Ovary (tissue), 9 donors: ENCODE results near the gene FBXL17. TPM values are rescaled to one million over a fixed set of nuclear protein-coding genes. Genes with fewer than 3 reads are reported as not detected.

ENCODE experiments used
- DNase-seq, 5 donors: peaks; one replicate each; pipeline ENCODE4 v3.0.0-alpha.2; 2019 to 2020
- H3K27ac ChIP-seq, 2 donors: fragments of 200-600 bp; one replicate each; pipeline versions ENCODE4 v1.5.1 to v1.8.0; 2019 to 2022
- H3K27me3 ChIP-seq: fragments of 200-600 bp; one replicate; pipeline ENCODE4 v1.8.0; 2022
- H3K36me3 ChIP-seq: fragments of 200-600 bp; sonication (generic); one replicate; pipeline ENCODE4 v1.5.1; 2019
- H3K4me1 ChIP-seq: one replicate; pipeline ENCODE4 v1.8.1; 2013; ENCODE audit warnings: mild to moderate bottlenecking, moderate library complexity; ENCODE audit not compliant: insufficient read depth
- H3K4me3 ChIP-seq: fragments of 200-600 bp; sonication (generic); one replicate; pipeline ENCODE4 v1.5.1; 2017
- H3K9me3 ChIP-seq, 2 donors: fragments of 200-600 bp in 1 of 2; sonication (generic) in 1 of 2; one replicate each; pipeline versions ENCODE4 v1.5.1 to v1.8.1; 2013 to 2019; ENCODE audit warnings: mild to moderate bottlenecking in 1 of 2, moderate library complexity in 1 of 2
- CTCF ChIP-seq, 3 donors: fragments of 450-650 bp in 2 of 3; fragments of 200-600 bp in 1 of 3; IDR thresholded peaks; one replicate each; pipeline versions ENCODE4 v1.5.1 to v1.8.0; 2016 to 2022; ENCODE audit warnings: antibody characterized with exemption in 3 of 3, mild to moderate bottlenecking in 1 of 3
- EP300 ChIP-seq: sonication (generic); formaldehyde crosslinking; IDR thresholded peaks from one replicate; pipeline ENCODE4 v1.6.1; 2017; ENCODE audit warnings: antibody characterized with exemption
- POLR2A ChIP-seq: fragments of 450-650 bp; IDR thresholded peaks from one replicate; pipeline ENCODE4 v1.6.1; 2017; ENCODE audit warnings: antibody characterized with exemption, mild to moderate bottlenecking, moderate library complexity
- WGBS, 3 donors: extraction: QIAGEN DNeasy Blood & Tissue Kit in 1 of 3; methylation state at CpG; one replicate each; pipeline versions ENCODE4 v1.1.5 to v1.1.7; 2013 to 2017; 5-methylcytosine and 5-hydroxymethylcytosine counted together
- intact Hi-C, 4 donors: fragments of 100-400 bp; cut with DNase I; formaldehyde crosslinking; loops; one replicate each; pipeline versions ENCODE4 v1.11.0 to v1.15.1; 2022 to 2023
- polyA plus RNA-seq, 2 donors: library from polyadenylated mRNA; stranded (reverse); fragments of 200-250 nt in 1 of 2; fragments of 350-450 nt in 1 of 2; fragmentation: Illumina TruSeq in 1 of 2; extraction: RNeasy Lipid Tissue Mini Kit (QIAGEN cat#74804) in 1 of 2; gene quantifications; one replicate each; pipeline ENCODE4 v1.2.3, GENCODE V29; 2013 to 2014
- total RNA-seq, 7 donors: library from RNA; depleted of rRNA in 2 of 7; stranded (reverse); fragments of >200 nt in 2 of 7; fragmentation: NEBNext Ultra II Directional in 3 of 7; extraction: Animal tissue kit (Norgen Biotek cat#: 25700) in 3 of 7; gene quantifications; one replicate each; pipeline versions ENCODE4 v1.1.0 to v1.2.4, GENCODE V29; 2016 to 2023
- donor health status: DM: no; HTN: no; CAD: no; lungs with moderate emphysema.
- donor health status: DM: no; HTN: no; CAD: no.
- donor health status: Bipolar disorder and iron deficiency.
- donor health status: DM: yes; HTN: yes; CAD: no.
- donor health status: DM: no; HTN: no; CAD: no.
- donor health status: DM: yes; HTN: yes; CAD: no.

The FBXL17 gene
- total and polyA plus RNA-seq, 9 donors = 6.8 to 20.4 (median 15.9) TPM

DNA sequence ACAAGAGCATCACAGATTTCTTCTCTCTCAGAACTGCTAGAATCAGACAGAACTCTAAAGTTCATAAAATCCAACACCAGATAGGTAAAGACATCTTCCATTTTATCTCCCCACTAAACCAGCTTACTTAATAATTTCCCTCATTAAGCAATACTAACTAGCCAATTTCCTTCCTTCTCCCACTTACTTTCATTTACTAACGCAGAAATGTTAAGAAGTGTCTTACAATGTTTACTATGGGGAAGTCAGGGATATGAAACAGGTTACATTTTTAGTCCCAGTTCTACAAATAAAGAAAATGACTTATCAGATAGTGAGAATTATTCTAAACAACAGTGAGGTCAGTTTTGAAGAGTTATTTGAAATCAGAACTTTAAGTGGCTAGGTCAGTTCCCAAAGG is 236.5 kb downstream of the FBXL17 start:
- 90 to 99% (median 91%) methylated on average over 1 of the region's 1 CpG for WGBS, 3 donors
- H3K9me3 ChIP-seq = no peaks in the 10 kb centered on the region
- TF ChIP-seq POLR2A (no peak), EP300 (no peak), CTCF (IDR thresholded peaks at IDR 0.05) (no peak)
- no peaks in the 10 kb centered on the region for H3K36me3 ChIP-seq
- no peak overlapping the region for H3K27ac ChIP-seq
- H3K27me3 ChIP-seq = no peaks in the 10 kb centered on the region
- intact Hi-C loops = no loop called here
- H3K4me3 ChIP-seq = no peak overlapping the region
- DNase-seq = no peak
- no peaks in the 10 kb centered on the region for H3K4me1 ChIP-seq

- TF ChIP-seq CTCF (IDR thresholded peaks at IDR 0.05) = no peak
- TF ChIP-seq POLR2A = no peak
- TF ChIP-seq EP300 = no peak
- Histone ChIP-seq H3K36me3 (no peaks in the 10 kb centered on the region), H3K4me1 (no peaks in the 10 kb centered on the region)
Measured at GRCh38 chr5:108144332-108144731, 237.6 kb downstream of the FBXL17 start.

GRCh38 chr5:108143581-108143980 is 238.3 kb downstream of the FBXL17 start:
- Histone ChIP-seq H3K4me3 (no peak overlapping the region), H3K36me3 (no peaks in the 10 kb centered on the region), H3K27me3 (no peaks in the 10 kb centered on the region), H3K4me1 (no peaks in the 10 kb centered on the region), H3K9me3 (no peaks in the 10 kb centered on the region), H3K27ac (no peak overlapping the region)
- intact Hi-C loops = no loop called here
- TF ChIP-seq EP300 (no peak), CTCF (IDR thresholded peaks at IDR 0.05) (no peak), POLR2A (no peak)
- DNase-seq = no peak

More at GRCh38 chr5:108144332-108144731, 237.6 kb downstream of the FBXL17 start:
- intact Hi-C loops = no loop called here
- H3K4me3 ChIP-seq = no peak overlapping the region
- H3K9me3 ChIP-seq = no peaks in the 10 kb centered on the region
- H3K27ac ChIP-seq = no peak overlapping the region
- H3K27me3 ChIP-seq = no peaks in the 10 kb centered on the region
- WGBS, 3 donors = 73 to 79% (median 78%) methylated on average over 4 of the region's 4 CpGs
- DNase-seq = no peak

- H3K4me3 ChIP-seq = no peak overlapping the region
- no peaks in the 10 kb centered on the region for H3K4me1 ChIP-seq
- intact Hi-C loops = no loop called here
- H3K27ac ChIP-seq = no peak overlapping the region
- H3K36me3 ChIP-seq = no peaks in the 10 kb centered on the region
- DNase-seq = no peak
- TF ChIP-seq EP300 = no peak
- no peak for TF ChIP-seq POLR2A
- no peak for TF ChIP-seq CTCF (IDR thresholded peaks at IDR 0.05)
- H3K9me3 ChIP-seq = no peaks in the 10 kb centered on the region
- WGBS, 3 donors = 60 to 76% (median 65%) methylated on average over 2 of the region's 2 CpGs
- no peaks in the 10 kb centered on the region for H3K27me3 ChIP-seq
Measured at GRCh38 chr5:108141676-108142075, 240.2 kb downstream of the FBXL17 start.

DNA sequence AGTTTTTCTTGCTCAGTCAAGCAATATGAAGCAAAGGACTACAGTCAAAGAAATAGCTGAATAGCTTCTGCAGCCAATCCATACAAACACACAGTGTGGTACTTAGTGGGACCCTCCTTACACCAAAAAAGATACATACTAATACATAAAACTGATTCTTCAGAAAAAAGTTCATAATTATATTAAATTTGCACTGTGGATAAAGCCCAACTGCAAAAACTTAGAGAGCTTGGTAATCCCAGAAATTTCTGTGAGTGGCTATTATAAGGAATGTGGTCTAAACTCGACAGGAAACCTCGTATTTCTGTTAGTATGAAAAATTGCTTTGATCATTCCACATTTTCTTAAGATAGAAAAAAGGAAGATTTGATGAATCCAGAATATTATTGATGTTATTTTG is 245.4 kb downstream of the FBXL17 start:
- 33 to 54% (median 36%) methylated on average over 2 of the region's 2 CpGs for WGBS, 3 donors
- H3K9me3 ChIP-seq = no peaks in the 10 kb centered on the region
- no peak overlapping the region for H3K27ac ChIP-seq
- intact Hi-C loops = no loop called here
- H3K4me1 ChIP-seq = no peaks in the 10 kb centered on the region
- no peaks in the 10 kb centered on the region for H3K27me3 ChIP-seq
- H3K36me3 ChIP-seq = no peaks in the 10 kb centered on the region
- TF ChIP-seq CTCF (IDR thresholded peaks at IDR 0.05) (no peak), POLR2A (no peak), EP300 (no peak)
- DNase-seq = no peak
- H3K4me3 ChIP-seq = no peak overlapping the region
